HG03571 (cell line): Measurements from ENCODE around the gene HAPLN3.

Source experiments
- ATAC-seq: cut with Tn5 transposase; IDR thresholded peaks from one replicate; pipeline ENCODE4 v1.9.1; 2021; ENCODE audit not compliant: unreplicated experiment

Gene HAPLN3

GRCh38 chr15:88865498-88866099 lies 29.7 kb downstream of the HAPLN3 start:
- no peak for ATAC-seq

DNA sequence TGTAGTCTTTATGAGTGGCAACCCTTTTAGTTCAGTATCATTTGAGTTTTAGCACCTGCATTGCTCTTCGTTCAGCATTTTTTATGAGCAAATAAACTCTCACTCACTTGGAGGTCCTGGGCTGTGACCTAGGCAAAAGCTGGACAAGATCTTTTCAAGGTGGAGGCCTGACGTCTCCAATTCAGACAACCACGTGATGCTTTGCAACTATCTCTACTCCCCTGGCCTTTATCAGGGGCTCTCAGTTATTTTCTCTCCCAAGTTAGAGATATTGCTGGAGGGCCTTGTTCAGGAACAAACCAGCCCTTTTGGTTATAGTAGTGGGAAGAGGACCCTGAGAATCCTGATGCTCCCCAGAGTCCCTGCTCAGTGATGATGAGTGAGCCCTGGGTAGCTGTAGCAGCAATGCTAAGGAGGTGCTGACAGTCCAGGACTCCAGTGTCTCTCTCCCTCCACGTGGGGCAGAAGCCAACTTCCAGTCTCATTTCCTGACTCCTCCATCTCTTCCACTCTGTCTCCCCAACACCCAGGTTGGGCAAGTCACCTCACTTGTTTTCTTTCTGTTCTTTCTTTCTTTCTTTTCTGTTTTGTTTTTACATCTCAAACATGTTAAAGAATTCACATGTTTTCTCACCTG lies 30.4 kb downstream of the HAPLN3 start:
- no peak for ATAC-seq

DNA sequence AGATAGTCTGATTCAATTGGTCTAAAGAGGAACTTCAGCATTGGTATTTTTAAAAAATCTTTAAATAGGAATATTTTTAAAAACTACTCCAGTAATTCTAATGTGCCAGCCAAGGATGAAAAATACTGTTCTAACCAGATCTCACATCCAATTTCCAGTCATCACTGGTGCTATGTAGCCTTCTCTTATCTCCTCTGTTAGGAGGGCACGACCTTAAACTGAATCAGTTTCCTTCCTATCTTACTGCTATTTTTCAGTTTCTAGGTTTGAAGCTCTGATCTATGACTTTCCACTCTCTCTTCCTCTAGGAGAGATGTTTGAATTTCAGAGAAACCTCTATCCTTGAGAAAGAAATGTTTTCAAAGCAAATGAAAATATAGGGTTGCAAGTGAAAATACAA lies 31.9 kb downstream of the HAPLN3 start:
- no peak for ATAC-seq

DNA sequence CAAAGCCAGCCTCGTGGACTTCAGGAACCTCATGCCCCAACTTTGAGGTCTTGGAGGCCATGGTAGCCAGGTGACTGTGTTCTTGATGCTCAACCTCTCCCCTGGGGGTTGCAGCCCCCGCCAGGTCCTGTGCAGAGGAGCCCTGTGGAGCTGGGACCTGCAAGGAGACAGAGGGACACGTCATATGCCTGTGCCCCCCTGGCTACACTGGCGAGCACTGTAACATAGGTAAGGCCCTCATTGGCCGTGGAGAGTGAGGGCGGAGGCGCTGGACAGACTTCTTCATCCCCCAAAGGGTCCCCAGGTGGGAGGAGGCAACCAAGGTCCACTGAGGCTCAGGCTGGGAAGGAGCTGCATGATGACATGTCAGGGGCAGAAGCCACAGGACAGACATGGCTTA lies 35.1 kb downstream of the HAPLN3 start:
- no peak for ATAC-seq

DNA sequence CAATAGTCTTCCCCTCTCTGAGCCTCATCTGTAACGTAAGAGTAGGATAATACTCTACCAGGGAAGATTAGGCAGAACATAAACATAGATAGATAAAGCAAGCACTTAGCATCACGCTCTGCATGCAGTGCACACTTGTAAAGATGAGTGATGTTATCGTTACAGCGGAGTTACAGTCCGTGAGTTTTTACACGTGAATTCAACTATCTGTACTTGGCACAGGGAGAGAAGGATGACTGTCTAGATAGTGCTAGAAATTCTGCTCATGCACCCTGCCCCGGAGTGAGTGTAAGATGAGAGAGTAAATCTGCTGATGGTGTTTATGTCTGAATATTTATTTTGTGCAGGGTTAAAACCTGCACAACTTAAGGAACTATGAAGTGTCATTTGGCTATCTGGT lies 35.8 kb downstream of the HAPLN3 start:
- ATAC-seq = no peak

DNA sequence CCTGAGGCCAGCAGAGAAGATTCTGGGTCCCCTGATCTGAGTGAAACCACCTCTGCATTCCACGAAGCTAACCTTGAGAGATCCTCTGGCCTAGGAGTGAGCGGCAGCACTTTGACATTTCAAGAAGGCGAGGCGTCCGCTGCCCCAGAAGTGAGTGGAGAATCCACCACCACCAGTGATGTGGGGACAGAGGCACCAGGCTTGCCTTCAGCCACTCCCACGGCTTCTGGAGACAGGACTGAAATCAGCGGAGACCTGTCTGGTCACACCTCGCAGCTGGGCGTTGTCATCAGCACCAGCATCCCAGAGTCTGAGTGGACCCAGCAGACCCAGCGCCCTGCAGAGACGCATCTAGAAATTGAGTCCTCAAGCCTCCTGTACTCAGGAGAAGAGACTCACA lies 36.4 kb downstream of the HAPLN3 start:
- ATAC-seq = no peak

- no peak for ATAC-seq
Measured at GRCh38 chr15:88852476-88852875, 42.9 kb downstream of the HAPLN3 start.

- no peak for ATAC-seq
Measured at GRCh38 chr15:88849376-88850072, 45.8 kb downstream of the HAPLN3 start.

DNA sequence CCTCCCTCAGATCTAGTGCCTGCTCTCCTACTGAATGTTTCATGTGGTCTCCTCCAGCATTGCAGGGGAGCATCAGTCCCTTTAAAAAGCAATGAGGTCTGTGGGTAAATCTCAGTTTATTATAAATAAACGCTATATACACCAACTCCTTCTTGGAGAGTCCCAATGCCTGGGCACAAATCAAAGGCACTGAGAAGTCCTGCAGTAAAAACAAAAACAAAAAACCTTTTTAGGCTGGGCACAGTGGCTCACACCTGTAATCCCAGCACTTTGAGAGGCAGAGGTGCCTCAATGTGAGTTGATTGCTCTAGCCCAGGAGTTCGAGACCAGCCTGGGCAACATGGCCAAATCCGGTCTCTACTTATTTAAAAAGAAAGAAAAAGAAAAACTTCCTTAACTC lies 47.1 kb downstream of the HAPLN3 start:
- no peak for ATAC-seq

GRCh38 chr15:88847144-88847543 lies 48.2 kb downstream of the HAPLN3 start:
- ATAC-seq = no peak

DNA sequence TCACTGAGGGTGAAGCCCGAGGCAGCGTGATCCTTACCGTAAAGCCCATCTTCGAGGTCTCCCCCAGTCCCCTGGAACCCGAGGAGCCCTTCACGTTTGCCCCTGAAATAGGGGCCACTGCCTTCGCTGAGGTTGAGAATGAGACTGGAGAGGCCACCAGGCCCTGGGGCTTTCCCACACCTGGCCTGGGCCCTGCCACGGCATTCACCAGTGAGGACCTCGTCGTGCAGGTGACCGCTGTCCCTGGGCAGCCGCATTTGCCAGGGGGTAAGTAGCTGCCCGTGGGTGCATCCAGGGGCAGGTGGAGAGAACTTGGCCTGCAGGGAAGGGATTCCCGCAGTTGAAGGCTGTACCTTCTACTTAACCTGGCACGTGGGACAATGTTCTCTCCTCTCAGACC lies 49.7 kb downstream of the HAPLN3 start:
- ATAC-seq = no peak

- ATAC-seq = no peak
Measured at GRCh38 chr15:88844749-88845386, 50.5 kb downstream of the HAPLN3 start.

DNA sequence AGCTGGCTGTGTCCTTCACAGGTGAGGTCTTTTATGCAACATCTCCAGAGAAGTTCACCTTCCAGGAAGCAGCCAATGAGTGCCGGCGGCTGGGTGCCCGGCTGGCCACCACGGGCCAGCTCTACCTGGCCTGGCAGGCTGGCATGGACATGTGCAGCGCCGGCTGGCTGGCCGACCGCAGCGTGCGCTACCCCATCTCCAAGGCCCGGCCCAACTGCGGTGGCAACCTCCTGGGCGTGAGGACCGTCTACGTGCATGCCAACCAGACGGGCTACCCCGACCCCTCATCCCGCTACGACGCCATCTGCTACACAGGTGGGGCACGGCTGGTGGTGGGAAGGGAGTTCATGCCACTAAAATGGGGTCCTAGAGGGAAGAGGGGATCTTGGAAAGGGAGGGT lies 52.0 kb downstream of the HAPLN3 start:
- ATAC-seq = no peak

- no peak for ATAC-seq
Measured at GRCh38 chr15:88842156-88842555, 53.2 kb downstream of the HAPLN3 start.

DNA sequence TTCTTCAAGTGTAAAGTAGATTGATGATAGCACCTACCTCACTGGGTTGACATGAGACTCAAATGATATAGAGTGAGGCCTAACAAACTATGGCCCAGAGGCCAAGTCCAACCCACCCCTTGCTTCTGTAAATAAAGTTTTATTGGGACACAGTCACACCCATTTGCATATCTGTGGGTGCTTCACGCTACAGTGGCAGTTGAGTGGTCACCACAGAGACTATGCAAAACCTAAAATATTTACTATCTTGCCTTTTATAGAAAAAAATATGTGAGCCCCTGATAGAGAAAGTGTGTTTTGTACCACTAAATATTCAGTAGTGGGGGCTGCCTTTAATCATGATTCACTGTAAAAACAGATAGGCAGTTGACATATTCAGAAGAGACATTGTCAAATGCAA lies 54.1 kb downstream of the HAPLN3 start:
- ATAC-seq = no peak

DNA sequence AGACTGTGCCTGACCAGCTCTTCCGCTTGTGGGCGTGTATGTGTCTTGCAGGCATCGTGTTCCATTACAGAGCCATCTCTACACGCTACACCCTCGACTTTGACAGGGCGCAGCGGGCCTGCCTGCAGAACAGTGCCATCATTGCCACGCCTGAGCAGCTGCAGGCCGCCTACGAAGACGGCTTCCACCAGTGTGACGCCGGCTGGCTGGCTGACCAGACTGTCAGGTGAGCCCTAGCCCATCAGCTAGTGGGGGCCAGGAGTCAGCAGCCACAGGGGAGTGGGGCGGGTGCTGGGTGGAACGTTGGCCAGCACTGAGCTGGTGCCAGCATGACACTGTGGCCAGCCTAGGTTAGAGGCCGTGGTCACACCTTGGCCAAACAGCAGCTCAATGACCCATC lies 55.4 kb downstream of the HAPLN3 start:
- no peak for ATAC-seq

DNA sequence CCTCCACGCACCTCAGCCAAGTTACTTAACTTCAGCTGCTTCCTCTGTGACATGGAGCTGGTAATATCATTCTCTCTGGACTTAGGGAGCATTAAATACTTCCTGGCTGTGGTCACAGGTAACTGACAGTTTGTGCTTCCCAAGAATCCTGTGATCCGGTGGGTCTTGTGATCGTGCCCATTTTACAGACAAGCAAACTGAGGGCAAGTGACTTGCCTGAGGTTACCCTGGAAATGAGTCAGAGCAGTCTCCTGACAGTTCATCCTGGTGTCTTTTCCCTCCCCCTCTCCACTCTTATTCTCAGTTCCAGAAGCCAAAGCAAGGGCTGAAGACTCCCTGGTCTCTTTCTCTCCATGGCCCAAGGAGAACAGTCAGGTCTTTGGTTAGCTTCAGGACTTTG lies 56.2 kb downstream of the HAPLN3 start:
- ATAC-seq = no peak

GRCh38 chr15:88838667-88839066 lies 56.7 kb downstream of the HAPLN3 start:
- ATAC-seq = no peak

DNA sequence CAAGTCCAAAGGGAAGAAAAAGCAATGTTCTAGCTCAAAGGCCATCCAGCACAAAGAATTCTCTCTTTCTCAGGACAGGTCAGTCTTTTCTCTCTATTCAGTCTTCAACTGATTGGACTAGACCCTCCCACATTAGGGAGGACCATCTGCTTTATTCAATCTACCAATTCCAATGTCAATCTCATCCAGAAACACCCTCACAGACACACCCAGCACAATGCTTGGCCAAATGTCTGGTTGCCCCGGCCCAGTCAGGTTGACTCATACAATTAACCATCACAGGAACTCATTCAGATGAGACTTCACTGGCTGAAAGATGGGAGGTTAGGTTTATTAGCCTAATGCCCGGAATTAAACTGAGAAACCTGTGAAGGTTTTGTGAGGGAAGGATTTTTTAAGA lies 59.7 kb downstream of the HAPLN3 start:
- no peak for ATAC-seq

DNA sequence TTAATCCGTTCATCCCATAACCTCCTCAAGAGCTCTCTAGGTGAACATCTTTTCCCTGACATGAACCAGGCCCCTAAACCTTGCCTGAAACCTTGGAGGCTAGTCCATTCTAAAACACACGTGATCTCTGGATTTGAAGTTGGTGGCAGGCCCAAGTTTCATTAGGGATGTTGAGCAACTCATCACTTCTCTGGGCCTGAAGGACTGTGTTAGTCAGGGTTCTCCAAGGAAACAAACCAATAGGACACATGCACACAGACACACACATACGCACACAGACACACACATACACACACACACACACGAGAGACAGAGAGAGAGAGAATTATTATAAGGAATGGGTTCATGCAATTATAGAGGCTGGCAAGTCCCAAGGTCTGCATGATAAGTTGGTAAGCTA lies 60.2 kb downstream of the HAPLN3 start:
- ATAC-seq = no peak

DNA sequence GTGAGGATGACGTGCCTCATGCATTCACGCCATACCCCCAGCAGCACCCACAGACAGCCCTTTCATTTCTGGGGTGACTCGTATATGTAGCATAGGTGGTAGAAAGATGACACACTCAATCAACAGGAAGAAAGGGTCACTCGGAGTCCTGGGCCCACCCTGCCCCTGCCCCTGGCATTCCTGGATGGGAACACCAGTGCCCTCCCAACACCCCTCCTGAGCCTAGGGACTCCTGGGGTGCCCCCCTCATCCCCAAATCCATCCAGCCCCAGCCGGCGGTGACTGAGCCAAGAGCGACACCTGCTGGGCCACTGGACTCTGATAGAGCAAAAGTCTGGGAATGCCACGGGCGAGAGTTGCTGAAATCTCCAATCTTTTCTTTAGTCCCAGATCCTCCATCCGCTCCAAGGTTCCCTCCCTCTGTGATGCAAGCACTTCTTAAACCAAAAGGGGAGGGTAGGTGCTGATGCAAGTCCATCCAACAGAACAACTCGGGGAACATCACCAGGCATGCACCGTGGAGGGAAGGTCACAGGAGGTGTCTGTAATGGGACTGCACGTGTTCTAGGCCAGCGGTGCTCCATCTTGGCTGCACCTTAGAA lies 61.0 kb downstream of the HAPLN3 start:
- ATAC-seq = no peak

GRCh38 chr15:88833731-88834100 lies 61.6 kb downstream of the HAPLN3 start:
- no peak for ATAC-seq
